Ectodermal cell (in vitro differentiated cells): ENCODE data around the gene KLF14.
"Not testable (repeated sequence)": the region's sequence is repeated elsewhere in the genome, so short reads cannot be mapped to it uniquely, and the experiment has no call there.

ENCODE experiments used
- H3K27ac ChIP-seq: 2 replicates; pipeline ENCODE4 v1.7.0; 2013; ENCODE audit warnings: mild to moderate bottlenecking, low read depth, low read length; ENCODE audit not compliant: insufficient read depth, poor library complexity, severe bottlenecking
- H3K27me3 ChIP-seq: 2 replicates; pipeline ENCODE4 v1.7.0; 2013; ENCODE audit warnings: mild to moderate bottlenecking, low read length; ENCODE audit not compliant: insufficient read depth, control insufficient read depth, poor library complexity, severe bottlenecking
- H3K36me3 ChIP-seq: one replicate; pipeline ENCODE4 v1.7.0; 2013; ENCODE audit warnings: low read length; ENCODE audit not compliant: control insufficient read depth, insufficient read depth
- H3K4me1 ChIP-seq: one replicate; pipeline ENCODE4 v1.7.0; 2013; ENCODE audit warnings: low read length; ENCODE audit not compliant: control insufficient read depth, insufficient read depth
- H3K4me3 ChIP-seq: 2 replicates; pipeline ENCODE4 v1.7.0; 2013; ENCODE audit warnings: low read depth, low read length, control low read depth; ENCODE audit not compliant: insufficient read depth
- H3K9me3 ChIP-seq: 2 replicates; pipeline ENCODE4 v1.7.0; 2013; ENCODE audit warnings: mild to moderate bottlenecking, low read length, moderate library complexity; ENCODE audit not compliant: control insufficient read depth
- WGBS, 2 experiments: methylation state at CpG; one replicate each; pipeline ENCODE4 v1.1.7; 2013; ENCODE audit warnings: missing lambda C conversion rate in 2 of 2; 5-methylcytosine and 5-hydroxymethylcytosine counted together

KLF14 gene

GRCh38 chr7:130719541-130719940, 14.5 kb downstream of the KLF14 start:
- Histone ChIP-seq H3K27me3 (no peaks in the 10 kb centered on the region), H3K4me3 (no peak overlapping the region), H3K36me3 (no peaks in the 10 kb centered on the region), H3K4me1 (no peaks in the 10 kb centered on the region), H3K9me3 (no peaks in the 10 kb centered on the region), H3K27ac (no peak overlapping the region)
- WGBS, 2 experiments, result 93% methylated on average over 2 of the region's 2 CpGs

GRCh38 chr7:130712416-130712815, 21.6 kb downstream of the KLF14 start:
- no peak overlapping the region for H3K4me3 ChIP-seq
- WGBS, 2 experiments, result 23 to 27% methylated on average over 3 of the region's 3 CpGs
- no peaks in the 10 kb centered on the region for H3K4me1 ChIP-seq
- no peaks in the 10 kb centered on the region for H3K9me3 ChIP-seq
- no peaks in the 10 kb centered on the region for H3K27me3 ChIP-seq
- no peaks in the 10 kb centered on the region for H3K36me3 ChIP-seq
- no peak overlapping the region for H3K27ac ChIP-seq

GRCh38 chr7:130708766-130709165, 25.2 kb downstream of the KLF14 start:
- no peak overlapping the region for H3K4me3 ChIP-seq
- H3K27ac ChIP-seq, result no peak overlapping the region
- H3K27me3 ChIP-seq, result no peaks in the 10 kb centered on the region
- no peaks in the 10 kb centered on the region for H3K9me3 ChIP-seq
- no peaks in the 10 kb centered on the region for H3K36me3 ChIP-seq
- no peaks in the 10 kb centered on the region for H3K4me1 ChIP-seq
- 93 to 94% methylated on average over 4 of the region's 4 CpGs for WGBS, 2 experiments

- Histone ChIP-seq H3K36me3 (no peaks in the 10 kb centered on the region), H3K4me1 (no peaks in the 10 kb centered on the region), H3K4me3 (no peak overlapping the region), H3K27me3 (no peaks in the 10 kb centered on the region), H3K9me3 (no peaks in the 10 kb centered on the region), H3K27ac (no peak overlapping the region)
- 92 to 95% methylated on average over 4 of the region's 4 CpGs for WGBS, 2 experiments
These were observed 26.0 kb downstream of the KLF14 start for GRCh38 chr7:130708001-130708400.

- no CpG with 5 or more reads among the region's 1 CpG for WGBS, 2 experiments
- H3K36me3 ChIP-seq, result no peaks in the 10 kb centered on the region
- no peak overlapping the region for H3K27ac ChIP-seq
- no peaks in the 10 kb centered on the region for H3K27me3 ChIP-seq
- H3K9me3 ChIP-seq, result no peaks in the 10 kb centered on the region
- no peak overlapping the region for H3K4me3 ChIP-seq
- no peaks in the 10 kb centered on the region for H3K4me1 ChIP-seq
These were observed 30.2 kb downstream of the KLF14 start for GRCh38 chr7:130703851-130704250.

- H3K4me1 ChIP-seq, result no peaks in the 10 kb centered on the region
- H3K9me3 ChIP-seq, result no peaks in the 10 kb centered on the region
- H3K4me3 ChIP-seq, result no peak overlapping the region
- no peaks in the 10 kb centered on the region for H3K27me3 ChIP-seq
- WGBS, 2 experiments, result 100% methylated on average over 1 of the region's 2 CpGs; no CpG with 5 or more reads in 1 of the 2 experiments
- no peak overlapping the region for H3K27ac ChIP-seq
- no peaks in the 10 kb centered on the region for H3K36me3 ChIP-seq
These were observed 32.4 kb downstream of the KLF14 start for GRCh38 chr7:130701650-130702049.

- Histone ChIP-seq H3K27me3 (no peaks in the 10 kb centered on the region), H3K9me3 (no peaks in the 10 kb centered on the region), H3K4me3 (no peak overlapping the region), H3K36me3 (no peaks in the 10 kb centered on the region), H3K27ac (no peak overlapping the region), H3K4me1 (no peaks in the 10 kb centered on the region)
- 60 to 100% methylated on average over 1 of the region's 1 CpG for WGBS, 2 experiments
These were observed 33.2 kb downstream of the KLF14 start for GRCh38 chr7:130700760-130701159.

- Histone ChIP-seq H3K4me3 (no peak overlapping the region), H3K27me3 (no peaks in the 10 kb centered on the region), H3K27ac (no peak overlapping the region), H3K4me1 (no peaks in the 10 kb centered on the region), H3K9me3 (no peaks in the 10 kb centered on the region), H3K36me3 (no peaks in the 10 kb centered on the region)
- 72 to 74% methylated on average over 4 of the region's 4 CpGs for WGBS, 2 experiments
These were observed 34.3 kb downstream of the KLF14 start for GRCh38 chr7:130699686-130700085.

GRCh38 chr7:130697820-130698219, 36.2 kb downstream of the KLF14 start:
- Histone ChIP-seq H3K36me3 (no peaks in the 10 kb centered on the region), H3K4me3 (no peak overlapping the region), H3K27ac (no peak overlapping the region), H3K27me3 (no peaks in the 10 kb centered on the region), H3K9me3 (no peaks in the 10 kb centered on the region), H3K4me1 (no peaks in the 10 kb centered on the region)
- 92 to 100% methylated on average over 2 of the region's 2 CpGs for WGBS, 2 experiments

GRCh38 chr7:130695840-130696239, 38.2 kb downstream of the KLF14 start:
- Histone ChIP-seq H3K27ac (no peak overlapping the region), H3K4me3 (no peak overlapping the region), H3K36me3 (no peaks in the 10 kb centered on the region), H3K27me3 (no peaks in the 10 kb centered on the region), H3K4me1 (no peaks in the 10 kb centered on the region), H3K9me3 (no peaks in the 10 kb centered on the region)
- WGBS, 2 experiments, result 67 to 72% methylated on average over 2 of the region's 2 CpGs

GRCh38 chr7:130692396-130692795, 41.6 kb downstream of the KLF14 start:
- H3K27ac ChIP-seq, H3K27me3 ChIP-seq, H3K9me3 ChIP-seq, H3K4me1 ChIP-seq, H3K4me3 ChIP-seq, H3K36me3 ChIP-seq: not testable (repeated sequence)
- 96 to 100% methylated on average over 1 of the region's 1 CpG for WGBS, 2 experiments
